Activated gamma-delta T cell treated with Interleukin-2 at 50 U/mL for 16 hours (primary cell): ENCODE measurements around the gene CALN1.

ENCODE experiments used
- DNase-seq: peaks from one replicate; pipeline ENCODE4 v3.0.0-alpha.2; 2020

CALN1 gene

GRCh38 chr7:72028267-72028666 is 383.9 kb downstream of the CALN1 start:
- DNase-seq: no peak

GRCh38 chr7:72025381-72025960 is 386.7 kb downstream of the CALN1 start:
- no peak for DNase-seq

DNA sequence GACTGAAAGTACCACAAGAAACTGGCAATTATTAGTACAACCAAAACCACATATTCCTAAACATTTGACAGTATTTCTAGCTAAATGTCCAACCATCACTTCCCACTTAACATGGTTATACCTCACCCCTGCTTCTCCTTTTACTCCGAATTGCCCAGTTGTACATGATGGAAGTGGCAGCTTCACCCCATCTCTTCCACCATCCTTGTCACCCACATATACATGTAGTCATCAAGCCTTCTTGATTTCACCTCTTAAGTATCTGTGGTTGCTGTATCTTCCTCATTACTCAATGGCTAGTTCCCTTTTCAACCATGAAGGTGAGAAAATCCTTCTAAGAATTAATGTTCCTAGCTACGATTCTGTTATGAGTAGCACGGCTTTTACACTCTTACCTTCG is 388.2 kb downstream of the CALN1 start:
- DNase-seq: no peak

DNA sequence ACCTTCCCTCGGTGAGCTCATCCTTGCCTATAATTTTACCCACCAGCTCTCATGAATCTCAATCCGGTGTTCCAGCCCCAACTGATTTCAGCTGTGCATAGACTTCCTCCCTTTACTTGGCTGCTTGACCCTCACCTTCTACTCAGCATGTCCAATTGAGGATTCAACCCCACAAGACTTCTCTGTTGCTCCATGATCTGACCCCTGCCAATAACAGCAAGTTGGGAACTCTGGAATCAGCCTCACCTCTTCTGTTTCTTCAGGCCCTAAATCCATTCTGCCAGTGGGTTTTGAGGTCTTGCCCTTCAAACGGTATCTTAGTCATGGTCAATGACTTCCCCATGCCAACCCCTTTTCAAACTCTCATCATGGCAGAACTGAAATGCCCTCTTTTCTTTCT is 390.4 kb downstream of the CALN1 start:
- DNase-seq: no peak

DNA sequence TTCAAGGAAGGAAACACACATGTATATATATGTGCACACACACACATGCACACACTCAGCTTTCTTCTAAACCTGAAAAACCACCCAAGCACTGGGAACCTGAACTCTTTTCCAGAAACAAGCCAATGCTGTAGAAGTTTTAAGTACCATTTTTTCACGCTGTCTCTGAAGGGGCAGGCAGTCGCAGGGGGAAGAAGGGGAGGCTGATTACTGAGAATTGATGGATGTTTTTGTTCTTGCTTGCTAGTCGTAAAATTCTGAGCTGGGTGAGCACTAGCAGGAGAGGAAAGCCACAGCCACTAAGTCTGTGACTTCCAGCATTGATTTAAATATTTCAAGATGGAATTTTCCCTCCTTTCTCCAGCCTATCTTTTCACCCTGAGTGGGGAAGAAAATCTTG is 391.8 kb downstream of the CALN1 start:
- no peak for DNase-seq

- no peak for DNase-seq
These were observed 392.7 kb downstream of the CALN1 start for GRCh38 chr7:72019436-72019835.

GRCh38 chr7:72017756-72018155 is 394.4 kb downstream of the CALN1 start:
- DNase-seq: no peak

DNA sequence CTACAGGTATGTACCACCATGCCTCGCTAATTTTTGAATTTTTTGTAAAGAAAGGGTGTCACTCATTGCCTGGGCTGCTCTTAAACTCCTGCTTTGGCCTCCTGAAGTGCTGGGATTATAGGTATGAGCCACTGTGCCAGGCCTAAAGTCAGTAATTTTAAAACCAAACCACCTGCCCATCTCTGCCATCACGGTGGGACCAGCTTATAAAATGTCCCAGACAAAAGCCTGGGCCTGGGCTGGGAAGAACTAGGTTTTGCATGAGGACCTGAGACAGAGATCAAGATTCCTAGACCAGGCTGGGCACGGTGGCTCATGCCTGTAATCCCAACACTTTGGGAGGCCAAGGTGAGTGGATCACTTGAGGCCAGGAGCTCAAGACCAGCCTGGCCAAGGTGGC is 395.6 kb downstream of the CALN1 start:
- DNase-seq: no peak

- DNase-seq: no peak
These were observed 397.0 kb downstream of the CALN1 start for GRCh38 chr7:72015136-72015535.

DNA sequence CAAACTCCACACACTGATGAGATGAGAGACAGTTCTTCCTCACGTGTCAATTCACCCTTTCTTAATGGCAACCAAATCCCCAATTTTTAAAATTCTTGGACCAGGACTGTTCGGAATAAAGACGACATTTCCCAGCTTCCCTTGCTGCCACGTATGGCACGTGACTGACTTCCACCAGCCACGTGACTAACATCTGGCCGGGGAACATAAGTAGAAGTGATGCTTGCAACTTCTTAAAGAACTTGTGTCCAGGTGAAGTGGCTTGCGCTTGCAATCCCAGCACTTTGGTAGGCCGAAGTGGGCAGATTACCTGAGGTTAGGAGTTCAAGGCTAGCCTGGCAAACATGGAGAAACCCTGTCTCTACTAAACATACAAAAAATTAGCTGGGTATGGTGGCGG is 405.1 kb downstream of the CALN1 start:
- no peak for DNase-seq

- no peak for DNase-seq
These were observed 408.9 kb downstream of the CALN1 start for GRCh38 chr7:72003236-72003635.

DNA sequence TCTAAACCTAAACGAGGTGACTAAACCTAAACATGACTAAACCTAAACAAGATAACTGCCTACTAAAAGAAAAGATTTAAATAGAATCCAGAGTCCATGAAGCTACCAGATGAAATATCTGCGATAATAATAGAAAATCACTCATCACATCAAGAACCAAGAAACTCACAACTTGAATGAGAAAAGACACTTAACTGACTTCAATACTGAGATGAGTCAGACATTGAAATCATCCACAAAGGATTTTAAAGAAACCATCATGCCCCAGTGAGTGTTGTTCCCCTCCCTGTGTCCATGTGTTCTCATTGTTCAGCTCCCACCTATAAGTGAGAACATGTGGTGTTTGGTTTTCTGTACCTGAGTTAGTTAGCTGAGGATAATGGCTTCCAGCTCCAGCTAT is 416.0 kb downstream of the CALN1 start:
- DNase-seq: no peak

DNA sequence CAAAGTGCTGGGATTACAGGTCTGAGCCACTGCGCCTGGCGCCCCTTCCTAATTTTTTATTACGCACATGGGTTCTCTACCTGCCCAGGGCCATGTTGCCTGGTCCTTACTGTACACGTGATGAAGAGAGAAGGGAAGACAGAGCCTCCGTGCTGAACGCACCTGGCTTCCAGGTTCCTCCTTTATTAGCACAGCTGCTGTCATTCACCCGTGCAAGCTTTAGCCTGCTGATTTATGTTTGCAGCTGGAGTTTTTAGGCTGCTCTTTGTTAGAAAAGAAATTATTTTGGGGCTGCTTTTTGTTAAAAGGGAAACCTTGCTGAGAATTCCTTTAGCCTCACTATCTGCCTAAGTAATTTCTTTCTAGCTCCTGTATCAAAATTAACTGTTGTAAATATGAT is 417.0 kb downstream of the CALN1 start:
- no peak for DNase-seq

GRCh38 chr7:71991586-71991985 is 420.6 kb downstream of the CALN1 start:
- no peak for DNase-seq

- no peak for DNase-seq
These were observed 422.0 kb downstream of the CALN1 start for GRCh38 chr7:71990138-71990462.

- no peak for DNase-seq
These were observed 423.9 kb downstream of the CALN1 start for GRCh38 chr7:71988201-71988600.

DNA sequence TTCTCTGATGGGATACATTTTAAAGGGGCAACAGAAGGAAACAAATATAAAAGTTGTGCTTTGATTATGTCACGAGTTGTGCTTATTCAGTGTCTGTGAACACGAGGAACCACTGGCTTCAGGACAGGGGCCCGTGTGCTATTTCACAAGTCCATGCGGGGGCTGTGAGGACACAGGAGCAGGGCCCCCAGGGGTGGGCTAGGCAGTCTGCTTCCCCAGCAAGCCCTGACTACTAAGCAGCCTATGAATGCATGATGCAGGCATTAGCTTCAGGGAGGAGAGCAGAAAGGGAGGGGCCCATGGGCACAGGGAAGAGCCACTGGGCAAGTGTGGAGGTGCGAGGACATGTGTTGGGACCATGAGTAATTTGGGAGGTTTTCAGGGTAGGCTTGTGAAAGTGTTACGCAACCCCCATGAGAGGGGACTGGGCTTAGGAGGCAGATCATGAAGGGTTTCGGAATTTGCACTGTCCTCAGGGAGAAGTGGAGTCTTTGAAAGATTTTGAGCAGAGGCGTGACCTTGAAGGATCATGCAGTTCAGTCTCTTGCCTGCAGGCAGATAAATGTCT is 424.9 kb downstream of the CALN1 start:
- no peak for DNase-seq

DNA sequence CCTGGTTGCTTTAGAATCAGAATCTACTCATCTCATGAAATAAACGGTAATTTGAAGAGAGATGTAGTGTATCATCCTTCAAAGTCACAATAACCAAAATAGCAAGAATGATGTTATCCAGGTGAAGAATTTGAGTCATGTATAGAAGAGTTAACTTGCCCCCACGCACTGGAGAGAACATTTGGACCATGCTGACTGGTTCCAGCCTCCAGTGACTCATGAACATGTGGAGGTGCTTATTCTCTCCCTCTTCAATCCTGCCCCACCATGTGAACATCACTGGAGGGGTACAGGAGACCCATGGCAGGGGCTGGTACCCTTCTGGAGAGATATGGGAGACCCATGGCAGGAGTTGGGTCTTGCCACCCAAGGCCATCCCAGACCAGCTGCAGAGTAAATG is 427.8 kb downstream of the CALN1 start:
- no peak for DNase-seq

- no peak for DNase-seq
These were observed 429.3 kb downstream of the CALN1 start for GRCh38 chr7:71982851-71983250.

DNA sequence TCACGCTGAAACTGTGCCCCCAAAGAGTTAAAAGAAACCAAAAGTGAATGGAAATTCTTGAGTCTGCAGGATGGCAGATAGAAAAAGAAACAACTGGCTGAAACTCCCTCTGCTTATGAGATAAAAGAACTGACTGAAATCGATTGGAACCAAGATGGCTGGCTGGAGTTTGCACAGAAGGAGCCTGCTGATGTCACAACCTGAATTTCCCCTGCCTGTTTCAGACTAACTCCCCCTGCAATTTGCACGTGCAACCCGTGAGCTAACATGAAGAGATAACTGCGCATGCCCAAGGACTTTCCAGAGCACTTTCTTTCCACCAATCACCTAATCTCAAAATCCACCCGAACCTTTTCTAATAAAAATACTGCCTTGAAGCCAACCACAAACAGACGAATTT is 435.5 kb downstream of the CALN1 start:
- DNase-seq: no peak

GRCh38 chr7:71974611-71975010 is 437.5 kb downstream of the CALN1 start:
- no peak for DNase-seq

DNA sequence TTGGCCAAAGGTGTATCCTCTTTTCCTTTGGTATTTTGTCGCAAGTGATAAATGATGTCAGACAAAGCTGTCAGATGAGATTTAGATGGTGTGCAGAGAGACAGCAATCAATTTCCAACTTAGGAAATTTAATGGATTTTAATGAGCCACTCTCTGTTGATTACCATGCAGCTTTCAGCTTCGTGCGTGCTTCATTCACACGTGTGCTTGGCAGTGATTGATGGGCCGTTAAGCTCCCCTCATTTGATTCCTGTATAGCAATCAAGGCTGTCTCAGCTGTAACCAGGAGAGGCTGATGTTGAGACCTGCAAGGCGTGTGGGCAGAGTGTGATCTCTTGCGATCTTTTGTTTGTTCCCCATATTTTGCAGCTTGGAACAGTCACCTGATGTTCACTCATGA is 439.6 kb downstream of the CALN1 start:
- no peak for DNase-seq

DNA sequence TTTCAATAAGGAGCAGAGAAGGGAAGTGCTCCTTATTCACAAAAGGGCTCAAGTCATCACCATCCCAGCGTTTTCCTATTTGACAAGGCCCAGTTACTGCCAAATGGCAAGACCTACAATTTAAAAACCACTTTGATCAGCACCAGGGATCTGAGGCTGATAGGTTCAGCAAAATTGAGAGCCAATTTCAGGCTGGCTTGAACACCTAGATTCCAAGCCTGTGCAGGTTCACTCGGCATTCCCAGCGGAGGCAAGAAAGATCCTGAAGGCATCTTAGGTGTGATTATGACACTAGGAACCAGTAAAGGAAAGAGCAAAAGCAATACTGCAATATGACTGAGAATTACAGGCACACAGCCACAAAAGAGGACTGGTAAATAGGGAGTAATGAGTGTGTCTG is 441.4 kb downstream of the CALN1 start:
- DNase-seq: no peak

GRCh38 chr7:71962636-71963035 is 449.5 kb downstream of the CALN1 start:
- no peak for DNase-seq

DNA sequence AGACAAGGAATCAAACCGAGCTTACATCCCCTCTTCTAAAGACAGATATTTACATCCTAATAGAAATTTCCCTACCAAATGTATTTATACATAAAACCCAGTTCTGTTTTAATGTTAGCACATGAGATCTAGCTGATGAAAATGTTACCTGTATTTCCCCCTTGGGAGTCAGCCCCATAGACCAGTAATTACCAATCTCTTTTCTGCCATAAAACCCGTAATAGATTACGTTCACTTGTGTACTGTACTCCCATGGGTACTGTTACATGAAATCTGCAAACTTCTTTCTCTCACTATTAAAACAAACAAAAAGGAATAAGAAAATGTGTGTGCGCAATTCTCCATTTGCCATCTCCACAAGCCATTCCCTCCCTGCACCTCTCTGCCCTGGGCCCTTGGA is 450.9 kb downstream of the CALN1 start:
- no peak for DNase-seq

DNA sequence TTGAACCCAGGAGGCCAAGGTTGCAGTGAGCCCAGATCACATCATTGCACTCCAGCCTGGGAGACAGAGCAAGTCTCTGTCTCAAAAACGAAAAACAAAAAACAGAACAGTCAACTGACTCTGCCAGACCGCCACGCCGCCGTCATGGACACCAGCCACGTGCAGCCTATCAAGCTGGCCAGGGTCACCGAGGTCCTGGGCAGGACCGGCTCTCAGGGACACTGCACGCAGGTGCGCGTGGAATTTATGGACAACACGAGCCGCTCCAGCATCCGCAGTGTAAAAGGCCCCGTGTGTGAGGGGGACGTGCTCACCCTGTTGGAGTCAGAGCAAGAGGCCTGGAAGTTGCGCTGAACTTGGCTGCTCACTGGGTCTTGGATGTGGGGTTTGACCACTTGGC is 470.0 kb downstream of the CALN1 start:
- DNase-seq: no peak
